ENCODE results near the gene GP2. TPM values are rescaled to one million over a fixed set of nuclear protein-coding genes. Genes with fewer than 3 reads are reported as not detected.

GP2 gene
- total RNA-seq, 1 donor from 2014 or later: not detected

DNA sequence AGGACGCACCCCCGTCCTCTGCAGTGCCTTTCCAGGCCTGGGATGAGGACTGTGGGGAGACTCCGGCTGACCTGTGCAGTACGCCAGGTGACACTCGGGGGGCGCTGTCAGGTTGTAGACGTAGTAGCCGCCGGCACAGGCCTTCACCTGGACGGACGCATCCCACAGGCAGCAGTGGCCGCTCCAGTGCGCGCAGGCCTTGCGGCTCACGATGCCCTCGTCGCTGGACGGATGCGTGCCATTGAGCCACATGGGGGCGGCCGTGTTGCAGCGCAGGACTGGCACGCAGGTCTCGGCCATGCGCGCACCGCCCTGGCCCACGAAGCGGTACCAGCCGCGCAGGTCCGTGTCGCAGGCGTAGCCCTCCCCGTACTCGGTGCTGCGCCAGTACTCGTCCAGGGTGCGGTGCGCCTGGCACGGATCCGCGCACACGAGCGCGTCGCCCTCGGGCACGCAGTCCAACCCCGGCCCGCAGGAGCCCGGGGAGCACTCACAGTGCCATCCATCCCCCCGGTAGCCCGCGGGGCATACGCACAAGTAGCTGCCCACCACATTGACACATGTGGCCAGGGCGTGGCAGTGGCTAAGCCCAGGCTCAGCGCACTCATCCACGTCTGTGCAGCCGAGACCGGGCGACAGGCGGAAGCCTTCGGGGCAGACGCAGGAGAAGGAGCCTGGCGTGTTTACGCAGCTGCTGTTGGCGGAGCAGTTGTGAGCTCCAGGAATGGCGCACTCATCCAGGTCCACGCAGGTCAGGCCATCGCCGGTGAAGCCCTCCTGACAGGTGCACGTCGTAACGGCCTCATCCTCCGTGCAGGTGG is 21.3 kb upstream of the GP2 start:
- TF ChIP-seq CTCF (IDR thresholded peaks at IDR 0.05; ENCODE audit: unreplicated experiment): peak; percentile 24
- H3K36me3 Mint-ChIP-seq (ENCODE audit: low read depth, unreplicated experiment): no peaks in the 10 kb centered on the region
- no peaks in the 10 kb centered on the region for H3K27me3 Mint-ChIP-seq (ENCODE audit: unreplicated experiment)
- no peak overlapping the region for H3K27ac Mint-ChIP-seq (ENCODE audit: unreplicated experiment)
- DNase-seq (ENCODE audit: low spot score): peak; percentile 4
- no peaks in the 10 kb centered on the region for H3K9me3 Mint-ChIP-seq (ENCODE audit: unreplicated experiment)
- no peak overlapping the region for H3K4me3 Mint-ChIP-seq (ENCODE audit: unreplicated experiment)
- no peaks in the 10 kb centered on the region for H3K4me1 Mint-ChIP-seq (ENCODE audit: unreplicated experiment)

- no peaks in the 10 kb centered on the region for H3K27me3 Mint-ChIP-seq (ENCODE audit: unreplicated experiment)
- no peak for TF ChIP-seq CTCF (IDR thresholded peaks at IDR 0.05; ENCODE audit: unreplicated experiment)
- H3K4me1 Mint-ChIP-seq (ENCODE audit: unreplicated experiment): no peaks in the 10 kb centered on the region
- H3K4me3 Mint-ChIP-seq (ENCODE audit: unreplicated experiment): no peak overlapping the region
- no peak overlapping the region for H3K27ac Mint-ChIP-seq (ENCODE audit: unreplicated experiment)
- no peaks in the 10 kb centered on the region for H3K9me3 Mint-ChIP-seq (ENCODE audit: unreplicated experiment)
- no peak for DNase-seq (ENCODE audit: low spot score)
- no peaks in the 10 kb centered on the region for H3K36me3 Mint-ChIP-seq (ENCODE audit: low read depth, unreplicated experiment)
These were observed 20.5 kb upstream of the GP2 start for GRCh38 chr16:20347666-20348364.

DNA sequence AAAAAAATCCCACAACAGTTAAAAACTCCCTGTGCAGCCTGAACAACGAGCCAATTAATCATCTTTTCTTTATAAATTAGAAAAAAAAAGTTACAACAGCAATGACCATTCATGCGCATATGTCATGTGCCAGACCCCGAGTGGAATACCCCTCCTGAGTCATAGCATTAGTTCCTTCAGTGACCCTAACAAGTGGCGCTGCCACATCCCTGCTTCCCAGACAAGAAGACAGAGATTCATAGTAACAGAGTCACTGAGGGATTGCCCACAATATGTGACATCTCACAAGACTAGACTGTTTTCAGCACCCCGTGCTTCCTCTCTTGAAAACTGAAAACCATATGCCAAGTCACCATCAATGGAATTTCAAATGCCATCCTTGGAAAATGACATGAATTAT is 17.3 kb upstream of the GP2 start:
- Mint-ChIP-seq H3K27me3 (ENCODE audit: unreplicated experiment) (peaks cover 3% of the 10 kb centered on the region), H3K36me3 (ENCODE audit: low read depth, unreplicated experiment) (no peaks in the 10 kb centered on the region), H3K27ac (ENCODE audit: unreplicated experiment) (no peak overlapping the region), H3K9me3 (ENCODE audit: unreplicated experiment) (no peaks in the 10 kb centered on the region), H3K4me1 (ENCODE audit: unreplicated experiment) (no peaks in the 10 kb centered on the region), H3K4me3 (ENCODE audit: unreplicated experiment) (no peak overlapping the region)
- no peak for DNase-seq (ENCODE audit: low spot score)
- TF ChIP-seq CTCF (IDR thresholded peaks at IDR 0.05; ENCODE audit: unreplicated experiment): no peak

DNA sequence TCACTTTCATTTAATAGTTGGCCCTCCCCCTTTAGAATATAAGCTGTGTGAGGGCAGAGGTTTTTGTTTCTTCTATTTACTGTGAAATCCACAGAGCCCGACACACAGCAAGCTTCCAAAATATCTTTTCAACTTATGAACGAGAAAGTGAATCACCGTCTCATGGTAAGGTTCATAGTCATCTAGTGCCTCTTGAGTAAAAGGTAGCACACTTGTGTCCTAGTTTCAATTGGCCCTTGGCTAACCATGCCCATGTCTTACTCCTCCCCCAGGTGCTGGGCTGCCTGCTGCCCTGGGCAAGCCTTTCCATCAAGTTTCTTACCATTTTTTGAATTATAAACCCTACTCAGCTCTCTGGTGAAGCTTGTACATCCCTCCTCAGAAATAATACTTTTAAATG is 12.4 kb upstream of the GP2 start:
- H3K27me3 Mint-ChIP-seq (ENCODE audit: unreplicated experiment): peaks cover 6% of the 10 kb centered on the region
- no peak overlapping the region for H3K4me3 Mint-ChIP-seq (ENCODE audit: unreplicated experiment)
- DNase-seq (ENCODE audit: low spot score): no peak
- no peaks in the 10 kb centered on the region for H3K9me3 Mint-ChIP-seq (ENCODE audit: unreplicated experiment)
- H3K36me3 Mint-ChIP-seq (ENCODE audit: low read depth, unreplicated experiment): no peaks in the 10 kb centered on the region
- TF ChIP-seq CTCF (IDR thresholded peaks at IDR 0.05; ENCODE audit: unreplicated experiment): no peak
- no peak overlapping the region for H3K27ac Mint-ChIP-seq (ENCODE audit: unreplicated experiment)
- no peaks in the 10 kb centered on the region for H3K4me1 Mint-ChIP-seq (ENCODE audit: unreplicated experiment)

GRCh38 chr16:20336955-20337354 is 9.6 kb upstream of the GP2 start:
- H3K27me3 Mint-ChIP-seq (ENCODE audit: unreplicated experiment): peaks cover 6% of the 10 kb centered on the region

More at GRCh38 chr16:20336955-20337354, 9.6 kb upstream of the GP2 start:
- no peaks in the 10 kb centered on the region for H3K4me1 Mint-ChIP-seq (ENCODE audit: unreplicated experiment)
- no peaks in the 10 kb centered on the region for H3K9me3 Mint-ChIP-seq (ENCODE audit: unreplicated experiment)
- no peak overlapping the region for H3K4me3 Mint-ChIP-seq (ENCODE audit: unreplicated experiment)
- H3K27ac Mint-ChIP-seq (ENCODE audit: unreplicated experiment): no peak overlapping the region
- H3K36me3 Mint-ChIP-seq (ENCODE audit: low read depth, unreplicated experiment): no peaks in the 10 kb centered on the region
- TF ChIP-seq CTCF (IDR thresholded peaks at IDR 0.05; ENCODE audit: unreplicated experiment): no peak
- DNase-seq (ENCODE audit: low spot score): no peak

Measured in endothelial cell (in vitro differentiated cells).